Measurements from ENCODE around the gene OXNAD1. TPM values are rescaled to one million over a fixed set of nuclear protein-coding genes. Genes with fewer than 3 reads are reported as not detected.

OXNAD1 gene
- total RNA-seq, 1 donor from 2014 or later, result 17.6 TPM

- no peak overlapping the region for H3K4me3 ChIP-seq (ENCODE audit: low read depth, low read length)
- DNase-seq (ENCODE audit: low read depth), result no peak
- TF ChIP-seq, protein P1, sequence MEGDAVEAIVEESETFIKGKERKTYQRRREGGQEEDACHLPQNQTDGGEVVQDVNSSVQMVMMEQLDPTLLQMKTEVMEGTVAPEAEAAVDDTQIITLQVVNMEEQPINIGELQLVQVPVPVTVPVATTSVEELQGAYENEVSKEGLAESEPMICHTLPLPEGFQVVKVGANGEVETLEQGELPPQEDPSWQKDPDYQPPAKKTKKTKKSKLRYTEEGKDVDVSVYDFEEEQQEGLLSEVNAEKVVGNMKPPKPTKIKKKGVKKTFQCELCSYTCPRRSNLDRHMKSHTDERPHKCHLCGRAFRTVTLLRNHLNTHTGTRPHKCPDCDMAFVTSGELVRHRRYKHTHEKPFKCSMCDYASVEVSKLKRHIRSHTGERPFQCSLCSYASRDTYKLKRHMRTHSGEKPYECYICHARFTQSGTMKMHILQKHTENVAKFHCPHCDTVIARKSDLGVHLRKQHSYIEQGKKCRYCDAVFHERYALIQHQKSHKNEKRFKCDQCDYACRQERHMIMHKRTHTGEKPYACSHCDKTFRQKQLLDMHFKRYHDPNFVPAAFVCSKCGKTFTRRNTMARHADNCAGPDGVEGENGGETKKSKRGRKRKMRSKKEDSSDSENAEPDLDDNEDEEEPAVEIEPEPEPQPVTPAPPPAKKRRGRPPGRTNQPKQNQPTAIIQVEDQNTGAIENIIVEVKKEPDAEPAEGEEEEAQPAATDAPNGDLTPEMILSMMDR (IDR thresholded peaks at IDR 0.05; ENCODE audit: insufficient read depth, low read length, severe bottlenecking), result no peak
- peaks cover 3% of the 10 kb centered on the region for H3K36me3 ChIP-seq (ENCODE audit: control insufficient read depth, insufficient read depth, low read length)
- no peak for FAIRE-seq
- no peaks in the 10 kb centered on the region for H3K27me3 ChIP-seq (ENCODE audit: control insufficient read depth, insufficient read depth, low read length)
Observed at GRCh38 chr3:16346413-16347081, 81.5 kb downstream of the OXNAD1 start.

DNA sequence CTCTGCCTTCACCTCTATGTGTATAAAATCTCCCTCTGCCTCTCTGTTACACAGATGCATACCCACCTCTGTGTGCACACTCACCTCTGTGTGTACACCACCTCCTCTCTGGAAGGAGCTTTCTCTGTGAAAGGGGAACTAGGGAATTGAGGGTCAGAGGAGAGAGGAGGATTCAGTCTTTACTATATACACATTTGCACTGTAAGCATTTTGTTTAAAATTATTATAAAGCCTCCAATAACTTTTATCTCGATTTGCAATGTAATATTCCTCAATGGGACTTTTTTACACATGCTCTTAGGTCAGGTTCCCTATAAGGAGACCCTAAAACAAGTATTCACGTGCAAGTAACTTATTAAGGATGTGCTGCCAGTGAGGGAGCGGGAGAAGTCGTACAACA lies 82.5 kb downstream of the OXNAD1 start:
- TF ChIP-seq, protein P1 (IDR thresholded peaks at IDR 0.05; ENCODE audit: insufficient read depth, low read length, severe bottlenecking), result no peak
- Histone ChIP-seq H3K36me3 (ENCODE audit: control insufficient read depth, insufficient read depth, low read length) (peaks cover 3% of the 10 kb centered on the region), H3K27me3 (ENCODE audit: control insufficient read depth, insufficient read depth, low read length) (no peaks in the 10 kb centered on the region), H3K4me3 (ENCODE audit: low read depth, low read length) (no peak overlapping the region)
- FAIRE-seq (no peak), DNase-seq (ENCODE audit: low read depth) (no peak)

DNA sequence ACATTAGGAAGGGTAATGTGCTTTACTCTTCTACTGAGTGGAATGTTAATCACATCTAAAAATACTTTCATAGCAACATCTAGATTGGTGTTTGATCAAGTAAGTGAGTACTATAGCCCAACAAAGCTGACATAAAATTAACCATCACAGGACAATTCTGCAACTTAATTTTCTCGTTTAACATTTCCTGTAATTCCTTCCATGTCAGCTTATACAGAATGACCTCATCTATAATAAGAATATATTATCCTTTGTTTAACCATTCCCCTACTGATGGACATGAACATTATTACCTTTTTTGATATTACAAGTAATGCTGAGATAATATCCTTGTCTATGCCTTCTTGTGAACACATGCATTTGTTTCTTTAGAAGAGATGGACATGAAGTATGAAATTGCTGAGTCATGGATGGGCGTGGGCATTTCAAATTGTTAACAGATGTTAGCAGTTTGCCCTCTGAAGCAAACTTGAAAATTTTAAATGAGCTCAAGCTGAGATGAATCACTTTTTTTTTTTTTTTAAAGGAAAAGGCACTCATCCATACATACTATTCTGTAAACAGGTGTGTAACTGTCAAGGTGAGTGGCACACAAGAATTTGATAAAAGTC lies 85.1 kb downstream of the OXNAD1 start:
- H3K36me3 ChIP-seq (ENCODE audit: control insufficient read depth, insufficient read depth, low read length), result peaks cover 3% of the 10 kb centered on the region
- no peak overlapping the region for H3K4me3 ChIP-seq (ENCODE audit: low read depth, low read length)
- FAIRE-seq (no peak), DNase-seq (ENCODE audit: low read depth) (peak; percentile 65)
- H3K27me3 ChIP-seq (ENCODE audit: control insufficient read depth, insufficient read depth, low read length), result no peaks in the 10 kb centered on the region
- TF ChIP-seq, protein P1 (IDR thresholded peaks at IDR 0.05; ENCODE audit: insufficient read depth, low read length, severe bottlenecking), result no peak

DNA sequence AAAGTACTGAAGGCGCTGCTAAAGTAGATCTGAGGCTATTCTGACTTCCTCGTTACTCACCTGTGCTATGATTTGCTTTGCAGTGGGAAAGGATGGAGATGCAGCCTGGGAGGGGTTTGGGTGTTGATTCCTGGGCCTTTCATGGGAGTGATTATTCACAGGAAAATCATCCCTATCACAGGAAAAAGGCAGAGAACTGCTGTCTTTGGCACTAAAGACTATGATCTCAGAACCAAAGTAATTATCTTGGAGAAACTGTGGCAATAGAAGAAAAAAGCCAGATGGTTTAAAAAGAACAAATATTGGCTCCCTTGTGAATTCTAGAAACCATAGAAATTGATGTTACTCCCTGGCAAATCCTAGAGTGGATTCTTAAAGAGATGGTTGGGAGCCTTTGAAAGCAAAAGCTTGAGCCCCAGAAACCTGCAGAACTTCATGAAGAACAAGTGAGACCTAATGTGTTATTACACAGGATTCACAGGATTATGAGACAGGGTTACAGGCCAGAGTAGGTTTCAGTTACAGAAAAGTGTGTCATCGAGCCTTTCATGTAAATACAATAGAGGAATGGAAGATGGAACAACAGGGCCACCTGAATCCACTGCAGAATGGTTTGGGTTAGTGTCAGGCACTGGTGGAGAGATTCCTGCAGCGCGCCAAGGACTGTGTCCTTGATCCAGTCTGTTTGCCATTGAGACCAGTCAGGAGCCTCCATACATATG lies 85.7 kb downstream of the OXNAD1 start:
- Histone ChIP-seq H3K4me3 (ENCODE audit: low read depth, low read length) (no peak overlapping the region), H3K36me3 (ENCODE audit: control insufficient read depth, insufficient read depth, low read length) (peaks cover 3% of the 10 kb centered on the region), H3K27me3 (ENCODE audit: control insufficient read depth, insufficient read depth, low read length) (no peaks in the 10 kb centered on the region)
- DNase-seq (ENCODE audit: low read depth), result no peak
- TF ChIP-seq, protein P1 (IDR thresholded peaks at IDR 0.05; ENCODE audit: insufficient read depth, low read length, severe bottlenecking), result no peak
- FAIRE-seq, result no peak

DNA sequence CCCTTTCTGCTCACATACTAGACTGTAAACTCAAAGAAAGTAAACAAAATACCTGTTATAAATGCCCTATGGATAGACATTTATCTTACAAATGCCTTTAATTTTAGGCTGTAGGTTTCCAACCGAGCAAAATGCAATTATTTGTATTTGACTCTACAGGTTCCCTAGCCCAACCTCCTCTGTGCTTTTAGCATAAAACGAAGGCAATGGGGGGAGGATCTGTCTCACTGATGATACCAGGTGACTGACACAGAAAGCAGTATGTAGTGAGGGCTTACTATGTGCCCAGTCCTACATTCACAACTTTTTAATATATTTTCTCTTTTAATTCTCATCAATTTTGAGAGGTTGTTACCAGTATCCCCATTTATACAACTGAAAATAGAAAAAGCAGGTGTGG lies 87.4 kb downstream of the OXNAD1 start:
- Histone ChIP-seq H3K36me3 (ENCODE audit: control insufficient read depth, insufficient read depth, low read length) (peaks cover 2% of the 10 kb centered on the region), H3K4me3 (ENCODE audit: low read depth, low read length) (no peak overlapping the region), H3K27me3 (ENCODE audit: control insufficient read depth, insufficient read depth, low read length) (no peaks in the 10 kb centered on the region)
- no peak for FAIRE-seq
- TF ChIP-seq, protein P1 (IDR thresholded peaks at IDR 0.05; ENCODE audit: insufficient read depth, low read length, severe bottlenecking), result no peak
- DNase-seq (ENCODE audit: low read depth), result no peak
